A549 (cell line): ENCODE measurements around the gene ANKMY2. TPM values are rescaled to one million over a fixed set of nuclear protein-coding genes. Genes with fewer than 3 reads are reported as not detected.

Source experiments
- ATAC-seq, 2 experiments: fragments of 200-7000 bp in 1 of 2; fragments of >200 bp in 1 of 2; cut with Nextera tagmentation in 1 of 2; cut with Tn5 transposase in 1 of 2; 3 replicates each; pipeline versions ENCODE4 v1.8.0 to v1.9.1; 2018 to 2020; ENCODE audit warnings: mild to moderate bottlenecking in 1 of 2, moderate library complexity in 1 of 2
- CTCF ChIA-PET: fragments of 300-600 bp; sonication (Branson Sonifier 250); formaldehyde crosslinking; extraction: SDS; loops from one replicate; lab custom pipeline; 2021; ENCODE audit warnings: antibody characterized with exemption, inconsistent platforms; lab: Yijun Ruan, JAX
- POLR2A ChIA-PET: fragments of 350-600 bp; formaldehyde crosslinking; extraction: SDS; loops from one replicate; lab custom pipeline; 2021; ENCODE audit warnings: antibody characterized with exemption, inconsistent platforms; lab: Yijun Ruan, JAX
- DNase-seq, 2 experiments: peaks; one replicate each; pipeline versions ENCODE4 v3.0.0 to v3.0.0-alpha.2; 2011 to 2016; ENCODE audit warnings: low read depth in 1 of 2, low spot score in 1 of 2
- FAIRE-seq: peaks from 2 replicates; lab custom pipeline; 2011; peaks lifted over from hg19 to GRCh38; lab: Jason Lieb, UNC
- H3K27ac ChIP-seq, 2 experiments: fragments of >200 bp; sonication (Bioruptor Twin); formaldehyde crosslinking; 3 replicates each; pipeline ENCODE4 v1.5.1; 2016 to 2017
- H3K4me1 ChIP-seq: fragments of >200 bp; sonication (Bioruptor Twin); formaldehyde crosslinking; 3 replicates; pipeline ENCODE4 v1.6.1; 2016
- H3K4me2 ChIP-seq: fragments of >200 bp; sonication (Bioruptor Twin); formaldehyde crosslinking; 3 replicates; pipeline ENCODE4 v1.6.1; 2016
- H3K4me3 ChIP-seq: fragments of >200 bp; sonication (Bioruptor Twin); formaldehyde crosslinking; 3 replicates; pipeline ENCODE4 v1.5.1; 2016
- H3K9me3 ChIP-seq: fragments of >200 bp; sonication (Bioruptor Twin); formaldehyde crosslinking; 3 replicates; pipeline ENCODE4 v1.6.1; 2016
- ATOH8 ChIP-seq: fragments of 250-450 bp; sonication (Bioruptor Pico); IDR thresholded peaks from 2 replicates; pipeline ENCODE4 v1.5.0; 2020; ENCODE audit warnings: low read depth, mild to moderate bottlenecking, moderate library complexity
- BHLHE40 ChIP-seq: IDR thresholded peaks from 2 replicates; pipeline ENCODE4 v1.6.1; 2012; ENCODE audit warnings: low read depth, low read length, inconsistent platforms
- CBX2 ChIP-seq: fragments of 200-600 bp; sonication (generic); IDR thresholded peaks from 2 replicates; pipeline ENCODE4 v1.6.1; 2016; ENCODE audit warnings: low read depth, mild to moderate bottlenecking, borderline replicate concordance
- CBX8 ChIP-seq: fragments of 200-600 bp; sonication (generic); IDR thresholded peaks from 2 replicates; pipeline ENCODE4 v1.6.1; 2016
- CEBPB ChIP-seq, 2 experiments: fragments of >200 bp in 1 of 2; sonication (Bioruptor Twin) in 1 of 2; formaldehyde crosslinking in 1 of 2; IDR thresholded peaks; 2 replicates each; pipeline ENCODE4 v1.6.1; 2012 to 2016
- CTCF ChIP-seq: fragments of >200 bp; sonication (Bioruptor Twin); formaldehyde crosslinking; IDR thresholded peaks from 3 replicates; pipeline ENCODE4 v1.5.1; 2016
- EHF ChIP-seq: fragments of 250-450 bp; sonication (Bioruptor Pico); IDR thresholded peaks from 2 replicates; pipeline ENCODE4 v1.5.0; 2020; ENCODE audit warnings: mild to moderate bottlenecking
- EHMT2 ChIP-seq: fragments of 200-600 bp; sonication (generic); IDR thresholded peaks from 2 replicates; pipeline ENCODE4 v1.6.1; 2016; ENCODE audit warnings: antibody characterized with exemption, low read depth, mild to moderate bottlenecking, moderate library complexity
- EP300 ChIP-seq, 2 experiments: fragments of >200 bp; sonication (Bioruptor Twin); formaldehyde crosslinking; IDR thresholded peaks; 2 replicates in 1 of 2; 3 replicates in 1 of 2; pipeline ENCODE4 v1.6.1; 2016 to 2017
- FOSB ChIP-seq: fragments of 250-450 bp; sonication (Bioruptor Pico); IDR thresholded peaks from 2 replicates; pipeline ENCODE4 v1.5.0; 2020; ENCODE audit warnings: mild to moderate bottlenecking, moderate library complexity
- HDAC2 ChIP-seq: fragments of 200-600 bp; sonication (generic); IDR thresholded peaks from 2 replicates; pipeline ENCODE4 v1.6.1; 2016
- NPAS2 ChIP-seq: fragments of 250-450 bp; sonication (Bioruptor Pico); IDR thresholded peaks from 2 replicates; pipeline ENCODE4 v1.8.0; 2022; ENCODE audit warnings: mild to moderate bottlenecking, moderate library complexity, borderline replicate concordance
- POLR2A ChIP-seq: IDR thresholded peaks from 2 replicates; pipeline ENCODE4 v1.6.1; 2012; ENCODE audit warnings: mild to moderate bottlenecking, low read length
- POLR2AphosphoS2 ChIP-seq: conservative IDR thresholded peaks from 2 replicates; pipeline ENCODE4 v1.6.1; 2012; ENCODE audit warnings: low read length, improper control_type of control experiment, inconsistent platforms
- REST ChIP-seq: fragments of 200-600 bp; sonication (generic); IDR thresholded peaks from 2 replicates; pipeline ENCODE4 v1.6.1; 2016; ENCODE audit warnings: antibody characterized with exemption, mild to moderate bottlenecking, moderate library complexity
- RNF2 ChIP-seq: fragments of 200-600 bp; sonication (generic); IDR thresholded peaks from 2 replicates; pipeline ENCODE4 v1.6.1; 2016; ENCODE audit warnings: low read depth, mild to moderate bottlenecking, antibody characterized with exemption, moderate library complexity, borderline replicate concordance
- SMC3 ChIP-seq: fragments of >200 bp; sonication (Bioruptor Twin); formaldehyde crosslinking; IDR thresholded peaks from 3 replicates; pipeline ENCODE4 v1.6.1; 2018; ENCODE audit warnings: inconsistent platforms
- SREBF2 ChIP-seq: fragments of 450-650 bp; IDR thresholded peaks from 2 replicates; pipeline ENCODE4 v1.6.1; 2014; ENCODE audit warnings: mild to moderate bottlenecking, moderate library complexity
- ZFP36 ChIP-seq: fragments of 450-650 bp; IDR thresholded peaks from 2 replicates; pipeline ENCODE4 v1.6.1; 2014; ENCODE audit warnings: borderline replicate concordance; ENCODE audit not compliant: partially characterized antibody
- WGBS: methylation state at CpG from one replicate; pipeline ENCODE4 v1.1.6; 2017; ENCODE audit errors: missing lambda C conversion rate; 5-methylcytosine and 5-hydroxymethylcytosine counted together
- polyA plus RNA-seq, 4 experiments: library from polyadenylated mRNA; depleted of rRNA in 3 of 4; stranded (reverse); fragments of >200 nt; fragmentation: RNase III in 1 of 4; extraction: RNeasy Plus Mini Kit Qiagen cat#74134 plus additional on column Dnase treatment in 1 of 4; gene quantifications; 2 replicates in 3 of 4; 3 replicates in 1 of 4; pipeline ENCODE4 v1.2.3, GENCODE V29; 2011 to 2017

ANKMY2 gene
- polyA plus RNA-seq, 2 of the 4 experiments (the other 2 are of a cell fraction), result 15.3 to 26.1 TPM

- DNase-seq (no peak), FAIRE-seq (no peak), ATAC-seq (no peak)
- 86% methylated on average over 4 of the region's 4 CpGs for WGBS
- Histone ChIP-seq H3K4me2 (no peak overlapping the region), H3K4me3 (no peak overlapping the region), H3K4me1 (no peaks in the 10 kb centered on the region), H3K27ac (no peak overlapping the region), H3K9me3 (no peaks in the 10 kb centered on the region)
- TF ChIP-seq EHMT2 (no peak), ZFP36 (no peak), RNF2 (no peak), CBX2 (no peak), CBX8 (no peak), EP300 (IDR thresholded peaks at IDR 0.05) (no peak), REST (no peak), FOSB (CRISPR knock-in tag) (no peak), CEBPB (IDR thresholded peaks at IDR 0.05) (no peak), POLR2A (no peak)
- ChIA-PET CTCF (interaction anchor here (5.5 kb wide), 1 partner anchor 111 kb away, joined by 35 read pairs; the partner anchor contains the start of gene AGR2), POLR2A (no interaction called here)
Measured at GRCh38 chr7:16691241-16691640, 45.7 kb upstream of the ANKMY2 start.

GRCh38 chr7:16688249-16688648, 42.7 kb upstream of the ANKMY2 start:
- H3K4me3 ChIP-seq, result no peak overlapping the region
- CTCF ChIA-PET, result interaction anchor here (0.6 kb wide), 1 partner anchor 9 kb away, joined by 3 read pairs; no protein-coding TSS in a partner anchor
- 94% methylated on average over 2 of the region's 2 CpGs for WGBS
- no peak overlapping the region for H3K27ac ChIP-seq
- POLR2A ChIA-PET, result no interaction called here
- FAIRE-seq (peak; percentile 7), DNase-seq (peak in 1 of 2 experiments; percentile 52), ATAC-seq (peak in 1 of 2 experiments; percentile 76; a peak in 3 of 6 replicates)
- no peaks in the 10 kb centered on the region for H3K4me1 ChIP-seq
- no peak overlapping the region for H3K4me2 ChIP-seq
- TF ChIP-seq ATOH8 (no peak), SREBF2 (no peak), CTCF (no peak), EHF (no peak), CBX2 (no peak), CBX8 (no peak), POLR2AphosphoS2 (no peak), SMC3 (no peak), BHLHE40 (no peak), REST (no peak), NPAS2 (CRISPR knock-in tag) (no peak), HDAC2 (no peak)
- no peaks in the 10 kb centered on the region for H3K9me3 ChIP-seq
